HG03159 (cell line): ENCODE results near the gene OR8D2.

ENCODE experiments used
- ATAC-seq: cut with Tn5 transposase; IDR thresholded peaks from one replicate; pipeline ENCODE4 v1.9.1; 2021; ENCODE audit warnings: mild to moderate bottlenecking, moderate library complexity; ENCODE audit not compliant: unreplicated experiment

OR8D2 gene

GRCh38 chr11:124320097-124320496, at the start of gene OR8D2:
Gene OR8D2 (minus strand): TSS chr11:124320197. CDS start chr11:124320197, 0 bp downstream.
- ATAC-seq = no peak

GRCh38 chr11:124359566-124359965, 39.6 kb upstream of the OR8D2 start:
- no peak for ATAC-seq

- no peak for ATAC-seq
Observed at GRCh38 chr11:124346311-124346955, 26.4 kb upstream of the OR8D2 start.

DNA sequence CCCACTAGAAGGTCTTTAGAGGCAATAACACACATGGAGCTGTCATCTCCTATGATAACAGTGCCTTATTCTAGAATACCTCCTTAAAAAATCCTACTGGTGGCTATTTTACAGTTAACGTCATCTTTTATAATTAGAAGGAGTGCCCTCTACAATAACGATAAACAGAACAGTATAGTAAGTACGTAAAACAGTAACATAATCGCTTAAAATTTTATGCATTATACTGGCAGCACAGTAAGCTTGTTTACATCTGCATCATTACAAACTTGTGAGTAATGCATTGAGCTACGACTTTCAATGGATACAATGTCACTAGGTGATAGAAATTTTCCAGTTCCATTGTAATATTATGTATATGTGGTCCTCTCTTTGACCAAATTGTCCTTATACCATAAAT, 24.3 kb upstream of the OR8D2 start:
- ATAC-seq = no peak

DNA sequence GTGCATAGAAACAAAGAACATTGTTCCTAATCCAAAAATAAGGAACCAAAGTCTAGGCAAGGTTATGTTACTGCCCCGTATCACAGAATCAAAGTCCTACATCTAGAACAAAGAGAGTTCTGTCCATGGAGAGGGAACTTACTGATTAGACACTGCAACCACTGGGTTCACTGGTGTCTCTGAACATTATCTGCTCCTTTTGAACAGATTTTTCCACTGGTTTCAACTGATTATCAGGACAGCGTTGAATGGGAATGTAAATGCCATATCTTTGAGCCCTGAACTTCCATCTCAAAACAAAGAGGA, 20.1 kb upstream of the OR8D2 start:
- no peak for ATAC-seq

DNA sequence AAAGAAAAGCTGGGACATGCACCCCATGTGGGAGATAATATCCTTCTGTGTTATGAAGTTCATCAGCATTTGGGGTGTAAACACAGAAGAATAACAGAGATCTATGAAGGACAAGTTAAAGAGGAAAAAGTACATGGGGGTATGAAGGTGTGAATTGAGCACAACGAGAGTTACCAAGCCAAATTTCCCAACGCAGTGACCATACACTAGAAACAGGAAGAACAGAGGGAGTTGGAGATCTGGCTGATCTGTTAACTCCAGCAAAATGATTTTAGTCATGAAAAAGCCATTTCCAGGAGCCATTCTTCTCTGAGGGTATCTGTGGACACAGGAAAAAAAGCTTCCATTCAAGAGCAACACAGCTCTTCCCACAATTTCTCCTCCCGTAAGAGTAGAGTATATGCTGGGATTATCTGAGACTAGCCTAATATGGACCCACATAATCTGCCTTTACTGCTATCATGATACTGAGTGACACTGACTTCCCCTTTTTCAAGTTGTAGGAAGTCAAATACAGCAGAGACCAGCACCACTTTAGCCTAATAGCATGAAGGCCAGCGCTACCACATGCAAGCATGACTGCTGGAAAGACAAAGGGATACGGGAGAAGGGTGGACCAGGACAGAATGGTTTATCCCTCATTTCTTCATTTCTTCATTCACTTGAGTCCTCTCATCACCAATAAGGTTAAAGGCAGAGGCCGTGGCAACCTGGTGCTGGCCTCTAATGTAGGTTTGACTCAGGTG, 19.6 kb upstream of the OR8D2 start:
- ATAC-seq = no peak

DNA sequence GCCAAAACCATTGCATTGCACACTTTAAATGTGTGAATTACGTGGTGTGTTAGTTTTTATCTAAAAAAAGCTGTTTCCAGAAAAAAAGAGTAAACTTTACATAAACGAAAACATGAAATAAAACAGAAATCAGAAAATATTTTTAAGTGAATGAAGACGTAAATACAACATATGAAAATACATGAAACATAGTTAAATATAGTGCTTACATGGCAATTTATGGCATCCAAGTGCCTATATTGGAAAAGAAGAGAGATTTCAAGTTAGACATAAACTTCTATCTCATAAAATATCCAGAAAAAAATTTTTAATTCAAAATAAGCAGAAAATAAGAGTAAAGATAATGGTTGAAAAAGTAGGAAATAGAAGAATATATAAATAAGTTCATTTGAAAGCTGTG, 11.9 kb upstream of the OR8D2 start:
- no peak for ATAC-seq

DNA sequence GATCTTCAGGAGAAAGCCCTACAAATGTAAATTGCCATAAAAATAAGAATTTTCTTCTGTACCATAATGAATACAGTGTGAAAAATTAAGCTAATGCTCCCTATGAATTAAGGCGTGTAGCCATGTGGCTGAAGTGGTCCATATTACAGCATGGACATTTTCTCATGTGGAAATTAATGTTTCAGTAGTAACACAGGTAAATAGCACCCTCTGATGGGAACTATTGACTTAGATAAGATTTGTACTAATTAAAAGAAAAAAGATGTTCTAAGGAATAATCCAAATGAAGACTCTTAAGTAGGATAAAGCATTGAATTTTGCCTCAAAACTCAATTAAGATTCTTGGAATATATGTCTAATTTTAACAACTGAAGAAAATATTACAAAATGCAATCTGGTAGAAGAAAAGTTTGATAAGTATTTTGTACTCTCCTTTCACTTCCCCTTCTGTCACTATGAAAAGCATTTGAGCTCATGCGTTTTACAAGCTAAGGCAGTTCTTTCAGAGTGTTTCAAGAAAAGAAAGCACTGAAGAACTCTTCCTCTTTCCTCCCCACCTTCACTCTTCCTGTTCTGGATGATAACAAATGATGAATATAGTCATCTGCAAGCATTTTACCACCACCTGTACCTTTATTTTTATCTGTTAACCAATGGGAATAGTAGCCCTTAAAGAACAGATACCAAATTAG, 9.9 kb upstream of the OR8D2 start:
- peak; percentile 99 for ATAC-seq

DNA sequence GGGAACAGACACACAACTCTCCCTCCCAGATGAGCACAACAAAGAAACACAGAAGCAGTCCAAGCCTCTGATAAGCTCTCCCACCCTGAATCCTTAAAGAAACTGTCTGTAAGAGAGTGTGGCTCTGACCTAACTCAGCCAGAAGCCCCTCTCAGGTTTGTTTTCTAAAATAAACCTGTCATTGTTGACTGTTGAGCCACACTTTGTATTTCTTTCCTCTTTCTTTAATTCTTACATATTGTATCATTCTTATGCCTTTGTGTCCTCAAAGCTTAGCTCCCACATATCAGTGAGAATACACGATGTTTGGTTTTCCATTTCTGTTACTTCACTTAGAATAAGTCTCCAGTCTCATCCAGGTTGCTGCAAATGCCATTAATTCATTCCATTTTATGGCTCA, 7.8 kb upstream of the OR8D2 start:
- no peak for ATAC-seq

- ATAC-seq = no peak
Observed at GRCh38 chr11:124322356-124322755, 2.4 kb upstream of the OR8D2 start.

DNA sequence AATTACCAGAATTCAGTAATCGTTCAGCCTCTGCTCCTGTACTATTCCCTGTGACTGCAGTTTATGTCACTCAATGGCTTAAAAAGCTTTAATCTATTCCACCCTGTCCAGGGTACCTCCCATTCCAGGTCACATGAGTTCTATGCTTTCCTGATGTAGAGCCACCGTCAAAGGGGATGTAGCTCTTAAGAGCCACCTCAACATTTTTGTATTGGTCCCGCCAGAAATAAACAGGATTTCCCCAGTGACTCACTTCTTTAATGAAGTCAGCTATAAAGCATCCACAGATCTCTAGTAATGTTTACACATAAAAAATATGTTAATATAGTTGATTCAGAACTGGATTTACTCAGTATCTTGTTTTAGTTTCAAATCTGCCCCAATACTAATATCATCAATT, 4.9 kb downstream of the OR8D2 start:
- ATAC-seq = no peak

GRCh38 chr11:124313849-124314248, 6.1 kb downstream of the OR8D2 start, which contains the start of gene OR8D1:
Gene OR8D1 (minus strand): TSS chr11:124313949. CDS start chr11:124310766, 3,183 bp downstream.
- no peak for ATAC-seq

DNA sequence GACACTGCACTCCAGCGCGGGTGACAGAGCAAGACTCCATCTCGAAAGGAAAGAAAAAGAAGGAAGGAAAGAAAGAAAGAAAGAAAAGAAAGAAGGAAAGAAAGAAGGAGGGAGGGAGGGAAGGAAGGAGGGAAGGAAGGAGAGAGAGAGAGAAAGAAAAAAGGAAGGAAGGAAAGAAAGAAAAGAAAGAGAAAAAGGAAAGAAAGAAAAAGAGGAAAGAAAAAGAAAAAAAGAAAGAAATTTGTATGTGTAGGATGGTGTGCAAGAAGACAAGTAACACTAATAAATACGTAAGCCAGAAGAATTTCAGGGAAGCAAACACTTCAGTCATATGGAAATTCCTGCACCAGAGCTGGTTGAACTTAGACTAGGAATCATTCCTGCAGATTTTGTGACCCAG, 6.9 kb downstream of the OR8D2 start:
- ATAC-seq = no peak

DNA sequence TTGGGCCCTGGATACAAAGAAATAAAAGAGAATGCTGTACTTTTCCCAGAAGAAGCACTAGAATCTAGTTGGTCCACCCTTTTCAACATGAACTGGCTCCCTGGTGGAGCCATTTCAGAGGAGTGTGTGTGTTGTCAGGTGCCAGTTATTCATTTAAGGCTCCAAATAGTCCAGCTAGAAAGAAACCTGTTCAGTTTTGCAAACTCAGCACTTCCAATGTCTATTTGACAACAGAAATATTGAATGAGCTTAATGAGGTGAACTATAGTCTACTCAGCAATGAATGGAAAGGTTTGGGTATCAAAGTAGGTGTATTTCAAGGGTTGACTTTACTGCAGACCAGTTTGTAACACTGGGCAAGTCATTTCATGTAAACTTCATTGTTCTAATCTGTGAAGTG, 8.3 kb downstream of the OR8D2 start:
- ATAC-seq = no peak

DNA sequence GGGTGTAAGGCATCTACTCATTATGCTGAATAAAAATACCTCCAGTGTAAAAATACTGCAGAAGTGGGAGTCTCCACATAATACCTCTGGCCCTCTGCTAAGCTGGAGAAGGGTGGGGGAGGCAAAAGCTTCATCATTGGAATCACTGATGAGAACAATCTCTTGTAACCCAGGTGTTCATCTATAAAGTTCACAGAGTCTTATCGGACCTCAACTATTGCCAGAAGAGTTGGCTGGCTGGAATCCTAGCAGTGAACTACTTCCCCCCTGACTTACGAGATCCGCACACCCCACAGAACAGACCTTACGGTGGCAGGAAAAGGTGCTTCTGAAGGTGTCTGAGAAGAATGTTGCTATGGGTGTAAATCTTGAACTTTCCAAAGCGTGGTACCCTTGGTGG, 8.7 kb downstream of the OR8D2 start:
- ATAC-seq = no peak

GRCh38 chr11:124310721-124311120, 9.3 kb downstream of the OR8D2 start:
- no peak for ATAC-seq

DNA sequence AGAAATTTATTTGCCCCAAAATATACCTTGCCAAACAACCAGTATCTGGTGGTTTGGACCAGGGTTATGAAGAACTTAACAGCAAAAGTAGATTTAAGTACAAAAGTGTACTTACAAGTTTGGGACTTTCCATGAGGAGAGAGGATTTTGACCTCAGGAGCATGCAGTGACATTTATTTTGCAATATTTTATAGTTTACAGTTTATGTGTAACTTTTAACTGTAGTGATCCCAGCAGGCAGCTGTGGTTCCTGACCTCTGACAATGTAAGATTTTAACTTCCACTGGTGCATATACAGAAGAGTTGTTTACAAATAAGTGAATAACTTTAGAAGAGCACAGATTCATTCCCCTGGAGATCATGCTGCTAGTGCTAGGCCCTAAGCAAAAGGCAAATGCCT, 12.9 kb downstream of the OR8D2 start:
- ATAC-seq = no peak

- ATAC-seq = no peak
Observed at GRCh38 chr11:124302347-124303125, 17.5 kb downstream of the OR8D2 start.

- no peak for ATAC-seq
Observed at GRCh38 chr11:124301548-124301947, 18.4 kb downstream of the OR8D2 start.

- ATAC-seq = no peak
Observed at GRCh38 chr11:124297921-124298320, 22.1 kb downstream of the OR8D2 start.

- ATAC-seq = no peak
Observed at GRCh38 chr11:124296016-124296415, 24.0 kb downstream of the OR8D2 start.
